Measurements from ENCODE around the gene NAA10. TPM values are rescaled to one million over a fixed set of nuclear protein-coding genes. Genes with fewer than 3 reads are reported as not detected.
A peak's percentile ranks its signal among the peaks of the same experiment; 100 is the strongest.
"Not testable (repeated sequence)": the region's sequence is repeated elsewhere in the genome, so short reads cannot be mapped to it uniquely, and the experiment has no call there.

Gene NAA10
- polyA plus RNA-seq, 2 of the 4 experiments (the other 2 are of a cell fraction) = 63.5 to 230 TPM

DNA sequence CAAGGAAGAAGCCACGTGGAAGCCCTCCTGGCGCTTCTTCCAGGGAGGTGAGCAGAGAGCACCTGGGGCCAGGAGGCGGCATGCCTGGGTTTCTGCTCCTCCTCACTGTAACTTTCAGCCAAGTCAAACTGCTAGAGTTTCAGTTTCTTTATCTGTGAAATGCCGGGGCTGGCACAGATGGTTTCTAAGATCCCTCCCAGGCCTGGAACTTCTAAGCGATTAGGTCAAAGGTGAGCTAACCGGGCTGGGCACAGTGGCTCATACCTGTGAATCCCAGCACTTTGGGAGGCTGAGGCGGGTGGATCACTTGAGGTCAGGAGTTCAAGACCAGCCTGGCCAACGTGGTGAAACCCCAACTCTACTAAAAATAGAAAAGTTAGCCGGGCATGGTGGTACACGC is 45.6 kb upstream of the NAA10 start:
- POLR2A ChIA-PET; FAIRE-seq; H3K4me3 ChIP-seq; H3K27ac ChIP-seq; ATAC-seq; DNase-seq (ENCODE audit: low read depth in 1 of 2, low spot score in 1 of 2); H3K9me3 ChIP-seq; H3K4me1 ChIP-seq; H3K4me2 ChIP-seq: not testable (repeated sequence)
- CTCF ChIA-PET = interaction anchor here (3.2 kb wide), 1 partner anchor 33 kb away, joined by 15 read pairs; no protein-coding TSS in a partner anchor
- WGBS (ENCODE audit: missing lambda C conversion rate) = 87% methylated on average over 8 of the region's 10 CpGs

- ChIA-PET CTCF (interaction anchor here (1.1 to 2.2 kb wide), 2 partner anchors 39 to 43 kb away, joined by 3 to 8 read pairs; no protein-coding TSS in a partner anchor), POLR2A (no interaction called here)
- no peak for DNase-seq (ENCODE audit: low read depth in 1 of 2, low spot score in 1 of 2)
- TF ChIP-seq EHF (CRISPR knock-in tag; IDR thresholded peaks at IDR 0.05) (no peak), RFX5 (IDR thresholded peaks at IDR 0.05) (no peak), GATA3 (IDR thresholded peaks at IDR 0.05; ENCODE audit: borderline replicate concordance) (no peak), PHF8 (IDR thresholded peaks at IDR 0.05; ENCODE audit: borderline replicate concordance, low read depth) (no peak), CHD2 (IDR thresholded peaks at IDR 0.05; ENCODE audit: low read length, partially characterized antibody) (no peak)
- TF ChIP-seq, protein P1, sequence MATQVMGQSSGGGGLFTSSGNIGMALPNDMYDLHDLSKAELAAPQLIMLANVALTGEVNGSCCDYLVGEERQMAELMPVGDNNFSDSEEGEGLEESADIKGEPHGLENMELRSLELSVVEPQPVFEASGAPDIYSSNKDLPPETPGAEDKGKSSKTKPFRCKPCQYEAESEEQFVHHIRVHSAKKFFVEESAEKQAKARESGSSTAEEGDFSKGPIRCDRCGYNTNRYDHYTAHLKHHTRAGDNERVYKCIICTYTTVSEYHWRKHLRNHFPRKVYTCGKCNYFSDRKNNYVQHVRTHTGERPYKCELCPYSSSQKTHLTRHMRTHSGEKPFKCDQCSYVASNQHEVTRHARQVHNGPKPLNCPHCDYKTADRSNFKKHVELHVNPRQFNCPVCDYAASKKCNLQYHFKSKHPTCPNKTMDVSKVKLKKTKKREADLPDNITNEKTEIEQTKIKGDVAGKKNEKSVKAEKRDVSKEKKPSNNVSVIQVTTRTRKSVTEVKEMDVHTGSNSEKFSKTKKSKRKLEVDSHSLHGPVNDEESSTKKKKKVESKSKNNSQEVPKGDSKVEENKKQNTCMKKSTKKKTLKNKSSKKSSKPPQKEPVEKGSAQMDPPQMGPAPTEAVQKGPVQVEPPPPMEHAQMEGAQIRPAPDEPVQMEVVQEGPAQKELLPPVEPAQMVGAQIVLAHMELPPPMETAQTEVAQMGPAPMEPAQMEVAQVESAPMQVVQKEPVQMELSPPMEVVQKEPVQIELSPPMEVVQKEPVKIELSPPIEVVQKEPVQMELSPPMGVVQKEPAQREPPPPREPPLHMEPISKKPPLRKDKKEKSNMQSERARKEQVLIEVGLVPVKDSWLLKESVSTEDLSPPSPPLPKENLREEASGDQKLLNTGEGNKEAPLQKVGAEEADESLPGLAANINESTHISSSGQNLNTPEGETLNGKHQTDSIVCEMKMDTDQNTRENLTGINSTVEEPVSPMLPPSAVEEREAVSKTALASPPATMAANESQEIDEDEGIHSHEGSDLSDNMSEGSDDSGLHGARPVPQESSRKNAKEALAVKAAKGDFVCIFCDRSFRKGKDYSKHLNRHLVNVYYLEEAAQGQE (IDR thresholded peaks at IDR 0.05) = no peak
- no peak overlapping the region for H3K4me3 ChIP-seq
- WGBS (ENCODE audit: missing lambda C conversion rate) = 77% methylated on average over 3 of the region's 3 CpGs
- no peak for FAIRE-seq
- ATAC-seq = no peak
- H3K4me1 ChIP-seq = peaks cover 17% of the 10 kb centered on the region
- H3K9me3 ChIP-seq = no peaks in the 10 kb centered on the region
- H3K4me2 ChIP-seq = peak overlapping the region; percentile 42; the same call in 2 of the 3 replicates
- peak overlapping the region in 1 of 2 experiments; percentile 99; a peak in 2 of 6 replicates for H3K27ac ChIP-seq
Measured at GRCh38 chrX:153974726-153975286, 40.0 kb upstream of the NAA10 start.

GRCh38 chrX:153974003-153974725 is 39.3 kb upstream of the NAA10 start:
- 93% methylated on average over 12 of the region's 14 CpGs for WGBS (ENCODE audit: missing lambda C conversion rate)
- DNase-seq (ENCODE audit: low read depth in 1 of 2, low spot score in 1 of 2) (no peak), FAIRE-seq (no peak), ATAC-seq (no peak)
- ChIA-PET CTCF (interaction anchor here (1.0 to 1.1 kb wide), 2 partner anchors 27 to 44 kb away, joined by 3 read pairs; no protein-coding TSS in a partner anchor), POLR2A (no interaction called here)
- Histone ChIP-seq H3K4me2 (peak overlapping the region; percentile 81), H3K4me1 (peaks cover 20% of the 10 kb centered on the region), H3K4me3 (peak overlapping the region; percentile 100; the same call in 2 of the 3 replicates), H3K9me3 (no peaks in the 10 kb centered on the region), H3K27ac (peak overlapping the region; percentile 99 to 100; a peak in 5 of 6 replicates)
- TF ChIP-seq TP53 (CRISPR knock-in tag; IDR thresholded peaks at IDR 0.05) = no peak
- no peak for TF ChIP-seq JUN (IDR thresholded peaks at IDR 0.05)
- no peak for TF ChIP-seq SREBF2 (IDR thresholded peaks at IDR 0.05)
- TF ChIP-seq BHLHE40 (IDR thresholded peaks at IDR 0.05; ENCODE audit: low read depth, low read length) = no peak
- TF ChIP-seq KDM5A (IDR thresholded peaks at IDR 0.05) = no peak
- TF ChIP-seq HEYL (CRISPR knock-in tag; IDR thresholded peaks at IDR 0.05) = no peak
- TF ChIP-seq NR3C1 (IDR thresholded peaks at IDR 0.05) = no peak
- no peak for TF ChIP-seq SMC3 (IDR thresholded peaks at IDR 0.05)
- TF ChIP-seq E2F6 (IDR thresholded peaks at IDR 0.05; ENCODE audit: borderline replicate concordance, low read depth) = no peak
- no peak for TF ChIP-seq MAX (IDR thresholded peaks at IDR 0.05)
- TF ChIP-seq HDAC2 (IDR thresholded peaks at IDR 0.05) = no peak
- TF ChIP-seq, protein P2, sequence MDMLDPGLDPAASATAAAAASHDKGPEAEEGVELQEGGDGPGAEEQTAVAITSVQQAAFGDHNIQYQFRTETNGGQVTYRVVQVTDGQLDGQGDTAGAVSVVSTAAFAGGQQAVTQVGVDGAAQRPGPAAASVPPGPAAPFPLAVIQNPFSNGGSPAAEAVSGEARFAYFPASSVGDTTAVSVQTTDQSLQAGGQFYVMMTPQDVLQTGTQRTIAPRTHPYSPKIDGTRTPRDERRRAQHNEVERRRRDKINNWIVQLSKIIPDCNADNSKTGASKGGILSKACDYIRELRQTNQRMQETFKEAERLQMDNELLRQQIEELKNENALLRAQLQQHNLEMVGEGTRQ (IDR thresholded peaks at IDR 0.05) = no peak
- TF ChIP-seq TFCP2L1 (CRISPR knock-in tag; IDR thresholded peaks at IDR 0.05) = no peak
- TF ChIP-seq HMGXB4 (CRISPR knock-in tag; IDR thresholded peaks at IDR 0.05; ENCODE audit: borderline replicate concordance) = no peak
- no peak for TF ChIP-seq EHF (CRISPR knock-in tag; IDR thresholded peaks at IDR 0.05)
- no peak for TF ChIP-seq CEBPB (IDR thresholded peaks at IDR 0.05)
- no peak for TF ChIP-seq RAD21 (conservative IDR thresholded peaks at IDR 0.05 in 1 of 2, IDR thresholded peaks at IDR 0.05 in 1 of 2)

Data from A549 (cell line).